Choroid plexus epithelial cell (primary cell): ENCODE measurements around the gene ANKRD10.

Experiments used
- DNase-seq: peaks from one replicate; pipeline ENCODE4 v3.0.0-alpha.2; 2010; ENCODE audit warnings: low read depth
- H3K4me3 ChIP-seq: 2 replicates; pipeline ENCODE4 v1.5.1; 2011; ENCODE audit warnings: low read depth, mild to moderate bottlenecking, control low read depth, low read length, moderate library complexity
- TF ChIP-seq, protein P1 (sequence below): conservative IDR thresholded peaks from 2 replicates; pipeline ENCODE4 v1.5.1; 2011; ENCODE audit warnings: low read depth, mild to moderate bottlenecking, control low read depth, inconsistent platforms, low read length, moderate library complexity

Gene ANKRD10

DNA sequence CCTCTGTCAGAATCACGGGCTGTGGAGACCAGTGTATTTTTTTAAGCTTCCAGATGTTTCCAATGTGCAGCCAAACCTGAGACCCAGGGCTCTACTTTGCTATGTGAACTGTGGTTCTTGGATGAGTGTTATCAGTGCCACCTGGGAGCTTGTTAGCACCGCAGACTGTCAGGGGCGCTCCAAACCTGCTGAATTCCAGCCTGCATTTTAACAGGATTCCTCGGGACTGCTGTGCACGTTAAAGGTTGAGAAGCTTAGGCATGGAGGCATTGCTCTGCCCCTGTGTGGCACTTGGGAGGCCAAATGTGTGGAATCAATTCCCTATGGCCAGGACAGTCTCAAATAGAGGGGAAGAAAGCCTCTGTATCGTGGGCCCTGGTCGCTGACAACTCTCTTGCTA is 80.3 kb downstream of the ANKRD10 start:
- TF ChIP-seq, protein P1, sequence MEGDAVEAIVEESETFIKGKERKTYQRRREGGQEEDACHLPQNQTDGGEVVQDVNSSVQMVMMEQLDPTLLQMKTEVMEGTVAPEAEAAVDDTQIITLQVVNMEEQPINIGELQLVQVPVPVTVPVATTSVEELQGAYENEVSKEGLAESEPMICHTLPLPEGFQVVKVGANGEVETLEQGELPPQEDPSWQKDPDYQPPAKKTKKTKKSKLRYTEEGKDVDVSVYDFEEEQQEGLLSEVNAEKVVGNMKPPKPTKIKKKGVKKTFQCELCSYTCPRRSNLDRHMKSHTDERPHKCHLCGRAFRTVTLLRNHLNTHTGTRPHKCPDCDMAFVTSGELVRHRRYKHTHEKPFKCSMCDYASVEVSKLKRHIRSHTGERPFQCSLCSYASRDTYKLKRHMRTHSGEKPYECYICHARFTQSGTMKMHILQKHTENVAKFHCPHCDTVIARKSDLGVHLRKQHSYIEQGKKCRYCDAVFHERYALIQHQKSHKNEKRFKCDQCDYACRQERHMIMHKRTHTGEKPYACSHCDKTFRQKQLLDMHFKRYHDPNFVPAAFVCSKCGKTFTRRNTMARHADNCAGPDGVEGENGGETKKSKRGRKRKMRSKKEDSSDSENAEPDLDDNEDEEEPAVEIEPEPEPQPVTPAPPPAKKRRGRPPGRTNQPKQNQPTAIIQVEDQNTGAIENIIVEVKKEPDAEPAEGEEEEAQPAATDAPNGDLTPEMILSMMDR, result no peak
- H3K4me3 ChIP-seq, result no peak overlapping the region
- DNase-seq, result no peak

DNA sequence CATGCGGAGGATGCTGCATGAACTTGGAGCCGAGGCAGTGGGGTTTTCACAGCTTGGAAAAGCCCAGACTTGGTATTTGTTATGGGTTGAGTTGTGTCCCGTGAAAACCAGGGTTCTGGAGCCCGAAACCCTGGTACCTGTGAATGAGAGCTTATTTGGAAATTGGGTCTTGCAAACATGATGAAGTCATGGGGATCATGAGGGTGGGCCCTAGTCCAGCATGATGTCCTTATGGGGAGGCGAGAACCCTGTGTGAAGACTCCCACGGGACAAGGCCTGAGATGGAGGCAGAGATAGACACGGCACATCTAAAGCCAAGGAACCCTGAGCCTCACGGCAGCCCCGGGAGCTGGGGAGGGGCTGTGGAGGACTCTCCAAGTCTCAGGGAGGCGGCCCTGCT is 82.3 kb downstream of the ANKRD10 start:
- DNase-seq, result no peak
- TF ChIP-seq, protein P1, result no peak
- H3K4me3 ChIP-seq, result no peak overlapping the region

DNA sequence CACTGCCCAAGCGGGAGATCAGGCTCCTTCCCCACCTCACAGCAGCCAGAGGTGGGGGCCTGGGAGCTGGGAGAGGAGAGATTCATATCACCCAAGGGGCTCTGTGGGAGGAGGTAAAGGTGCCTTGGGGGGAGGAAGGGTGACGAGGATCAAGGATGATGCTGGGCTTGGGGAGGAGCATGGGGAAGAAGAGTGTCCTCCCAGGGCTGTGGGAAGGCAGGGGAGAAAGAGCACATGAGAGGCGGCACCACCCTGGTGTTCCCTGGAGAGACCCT is 82.7 kb downstream of the ANKRD10 start:
- no peak for DNase-seq
- TF ChIP-seq, protein P1, result no peak
- no peak overlapping the region for H3K4me3 ChIP-seq

DNA sequence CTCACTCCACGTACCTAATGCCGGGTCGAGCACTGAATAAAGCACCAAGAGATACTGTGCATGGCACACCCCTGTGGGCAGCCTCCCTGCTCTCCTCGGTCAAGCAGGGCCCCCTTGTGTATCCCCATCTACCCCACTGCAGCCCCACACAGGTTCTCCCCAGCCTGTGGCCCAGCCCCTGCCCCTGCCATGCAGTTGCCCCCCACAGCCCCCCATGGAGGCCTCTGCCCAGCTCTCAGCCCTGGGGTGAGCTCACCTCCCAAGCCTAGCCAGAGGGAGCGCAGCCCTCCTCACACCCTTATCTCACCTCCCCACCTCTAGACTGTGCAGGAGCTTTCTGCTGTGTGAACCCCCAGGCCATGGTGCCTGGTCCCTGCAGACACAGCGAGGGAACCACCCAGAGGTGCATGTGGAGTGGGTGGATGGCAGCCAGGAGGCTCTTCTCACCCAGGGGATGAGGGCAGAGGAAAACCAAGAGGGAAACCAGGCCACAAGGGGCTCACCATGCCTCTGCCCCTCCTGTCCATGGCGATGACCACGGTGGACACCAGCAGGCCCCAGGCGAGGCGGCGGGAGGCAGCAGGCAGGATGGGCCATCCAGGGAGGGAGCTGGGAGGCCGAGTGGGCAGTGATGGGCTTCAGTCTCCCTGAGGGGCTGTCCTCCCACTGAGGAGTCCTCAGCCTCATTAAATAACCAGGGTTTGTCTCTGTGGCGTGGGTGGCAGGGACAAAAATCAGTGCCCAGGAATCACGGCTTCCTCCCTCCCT is 83.2 kb downstream of the ANKRD10 start:
- TF ChIP-seq, protein P1, result no peak

DNA sequence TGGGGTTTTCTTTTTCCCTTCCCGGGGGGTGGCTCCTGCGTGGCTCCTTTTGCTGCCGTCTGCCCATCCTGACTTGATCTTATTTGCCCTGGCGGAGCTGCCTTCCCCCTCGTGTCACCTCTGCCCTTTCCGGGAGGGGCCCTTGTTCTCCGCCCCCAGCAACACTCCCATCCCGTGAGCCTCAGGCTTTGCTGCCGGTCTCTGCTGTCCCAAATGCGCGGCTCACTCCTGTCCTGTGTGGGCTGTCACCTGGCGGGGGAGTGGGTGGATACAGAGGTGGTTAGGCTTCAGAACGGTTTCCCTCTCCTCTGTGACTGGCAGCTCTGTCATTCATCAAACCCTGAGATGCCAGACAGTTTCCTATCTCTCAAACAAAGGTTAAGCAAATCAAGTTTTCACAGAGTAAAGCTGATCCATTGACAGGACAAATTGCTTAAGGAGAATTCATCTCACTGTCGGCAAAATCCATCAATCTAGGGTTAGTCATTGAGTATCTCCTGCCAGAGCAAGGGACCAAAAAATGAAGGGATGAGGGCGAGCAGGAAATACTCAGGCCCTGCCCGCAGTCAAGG is 84.0 kb downstream of the ANKRD10 start:
- no peak for DNase-seq
- no peak overlapping the region for H3K4me3 ChIP-seq
- TF ChIP-seq, protein P1, result no peak

More for the DNA sequence above, 83.2 kb downstream of the ANKRD10 start:
- H3K4me3 ChIP-seq, result no peak overlapping the region
- DNase-seq, result no peak

DNA sequence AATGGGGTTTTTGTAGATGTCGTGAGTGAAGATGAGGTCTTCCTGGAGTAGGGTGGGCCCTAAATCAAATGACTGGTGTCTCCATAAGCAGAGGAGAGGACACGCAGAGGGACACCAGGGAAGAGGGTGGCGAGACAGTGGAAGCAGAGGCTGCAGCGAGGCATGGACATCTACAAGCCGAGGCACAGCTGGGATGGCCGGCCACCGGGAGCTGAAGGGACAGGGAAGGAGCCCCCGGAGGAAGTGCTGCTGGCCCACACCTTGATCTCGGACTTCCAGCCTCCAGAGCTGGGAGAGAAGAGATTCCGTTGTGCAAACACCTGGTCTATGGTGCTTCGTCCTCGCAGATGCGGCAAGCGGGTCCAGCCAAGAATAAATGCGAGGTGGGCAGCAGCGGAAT is 84.5 kb downstream of the ANKRD10 start:
- DNase-seq, result no peak
- no peak overlapping the region for H3K4me3 ChIP-seq
- TF ChIP-seq, protein P1, result no peak

DNA sequence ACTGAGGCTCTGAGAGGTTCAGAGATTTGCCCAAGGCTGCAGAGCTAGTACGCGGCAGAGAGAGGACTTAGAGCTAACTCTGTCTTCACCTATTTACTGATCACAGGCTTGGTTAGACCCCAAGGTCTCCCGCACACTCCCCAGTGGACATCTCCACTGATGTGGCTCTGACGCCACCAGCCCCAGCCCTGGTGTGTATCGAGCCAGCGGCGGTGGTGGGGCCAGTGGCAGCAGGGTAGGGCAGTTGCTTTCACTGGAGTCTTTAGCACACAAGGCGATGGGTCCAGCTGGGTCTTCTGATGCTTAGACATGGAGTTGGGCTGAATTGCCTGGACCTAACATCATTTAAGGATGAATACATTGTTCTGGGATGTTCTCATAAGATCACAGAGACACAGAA is 85.4 kb downstream of the ANKRD10 start:
- H3K4me3 ChIP-seq, result no peak overlapping the region
- no peak for DNase-seq
- TF ChIP-seq, protein P1, result no peak
